C4-2B (cell line): ENCODE measurements around the gene EIF4E1B.

ENCODE experiments used
- H3K27ac ChIP-seq: fragments of 450-650 bp; 2 replicates; pipeline ENCODE4 v1.5.1; 2017
- ZFX ChIP-seq: fragments of 450-650 bp; IDR thresholded peaks from 2 replicates; pipeline ENCODE4 v1.6.1; 2017
- TF ChIP-seq, protein P1 (sequence below): fragments of 450-650 bp; conservative IDR thresholded peaks from 2 replicates; pipeline ENCODE4 v1.5.1; 2017; ENCODE audit warnings: mild to moderate bottlenecking

EIF4E1B gene

DNA sequence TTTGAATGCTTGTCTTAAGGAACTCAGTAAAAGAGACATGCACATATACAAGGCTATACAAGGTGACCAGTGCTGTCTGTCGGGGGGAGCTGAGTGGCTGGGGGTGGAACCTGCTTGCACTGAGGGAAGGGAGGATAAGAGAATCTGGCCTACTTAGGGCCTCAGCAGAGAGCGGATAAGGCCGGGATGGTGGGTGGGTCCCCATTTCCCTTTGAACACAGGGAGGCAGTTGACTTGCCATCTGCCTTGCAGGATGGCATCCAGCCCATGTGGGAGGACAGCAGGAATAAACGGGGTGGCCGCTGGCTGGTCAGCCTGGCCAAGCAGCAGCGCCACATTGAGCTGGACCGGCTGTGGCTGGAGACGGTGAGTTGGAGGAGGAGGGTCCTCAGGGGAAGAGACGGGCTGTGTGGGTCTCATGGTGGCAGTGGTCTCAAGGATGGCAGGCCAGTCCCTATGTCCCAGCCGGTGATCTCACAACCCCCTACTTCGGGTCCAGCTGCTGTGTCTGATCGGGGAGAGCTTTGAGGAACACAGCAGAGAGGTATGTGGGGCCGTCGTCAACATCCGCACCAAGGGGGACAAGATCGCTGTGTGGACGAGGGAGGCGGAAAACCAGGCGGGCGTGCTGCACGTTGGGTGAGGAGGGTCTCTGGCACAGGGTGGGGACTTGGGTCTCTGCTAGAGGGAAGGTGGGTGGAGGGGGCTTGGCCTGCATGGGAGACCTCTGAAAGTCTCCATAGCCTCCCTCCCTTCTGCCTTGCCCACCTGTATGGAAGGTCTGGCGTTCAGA is 14.6 kb downstream of the EIF4E1B start:
- no peak overlapping the region for H3K27ac ChIP-seq

DNA sequence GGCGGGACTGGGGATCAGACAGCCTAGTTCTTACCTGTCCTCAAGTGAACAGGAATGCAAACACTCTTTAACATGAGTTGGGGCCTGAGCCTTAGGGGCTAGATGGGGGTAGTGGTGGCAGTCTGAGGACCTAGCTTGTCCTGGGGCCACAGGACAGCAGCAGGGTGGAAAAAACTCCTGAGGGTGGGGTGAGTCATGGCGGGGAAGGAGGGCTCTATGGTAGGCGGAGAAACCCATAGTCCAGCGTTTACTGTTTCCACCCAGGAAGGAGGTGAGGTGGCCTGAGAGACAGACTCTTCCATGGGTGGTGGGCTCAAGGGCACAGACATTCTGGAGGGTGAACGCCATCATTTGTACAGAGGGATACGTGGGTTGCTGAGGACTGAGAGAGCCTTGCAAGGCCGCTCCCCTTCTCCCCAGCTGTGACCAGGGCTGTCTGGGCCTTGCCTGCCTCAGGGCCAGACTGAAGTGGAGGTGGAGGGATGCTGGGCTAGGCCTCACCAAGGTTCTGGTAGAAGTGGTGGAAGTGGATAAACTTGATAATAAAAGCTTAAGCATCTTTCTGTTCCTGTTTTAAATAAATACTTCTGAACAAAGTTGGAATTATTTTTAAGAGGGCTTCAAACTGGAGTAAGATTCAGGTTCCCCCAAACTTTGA is 15.7 kb downstream of the EIF4E1B start:
- peak overlapping the region; percentile 70 for H3K27ac ChIP-seq
- TF ChIP-seq, protein P1, sequence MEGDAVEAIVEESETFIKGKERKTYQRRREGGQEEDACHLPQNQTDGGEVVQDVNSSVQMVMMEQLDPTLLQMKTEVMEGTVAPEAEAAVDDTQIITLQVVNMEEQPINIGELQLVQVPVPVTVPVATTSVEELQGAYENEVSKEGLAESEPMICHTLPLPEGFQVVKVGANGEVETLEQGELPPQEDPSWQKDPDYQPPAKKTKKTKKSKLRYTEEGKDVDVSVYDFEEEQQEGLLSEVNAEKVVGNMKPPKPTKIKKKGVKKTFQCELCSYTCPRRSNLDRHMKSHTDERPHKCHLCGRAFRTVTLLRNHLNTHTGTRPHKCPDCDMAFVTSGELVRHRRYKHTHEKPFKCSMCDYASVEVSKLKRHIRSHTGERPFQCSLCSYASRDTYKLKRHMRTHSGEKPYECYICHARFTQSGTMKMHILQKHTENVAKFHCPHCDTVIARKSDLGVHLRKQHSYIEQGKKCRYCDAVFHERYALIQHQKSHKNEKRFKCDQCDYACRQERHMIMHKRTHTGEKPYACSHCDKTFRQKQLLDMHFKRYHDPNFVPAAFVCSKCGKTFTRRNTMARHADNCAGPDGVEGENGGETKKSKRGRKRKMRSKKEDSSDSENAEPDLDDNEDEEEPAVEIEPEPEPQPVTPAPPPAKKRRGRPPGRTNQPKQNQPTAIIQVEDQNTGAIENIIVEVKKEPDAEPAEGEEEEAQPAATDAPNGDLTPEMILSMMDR = no peak
- TF ChIP-seq ZFX = no peak

More for the DNA sequence above, 14.6 kb downstream of the EIF4E1B start:
- TF ChIP-seq ZFX = no peak
- TF ChIP-seq, protein P1 = no peak

DNA sequence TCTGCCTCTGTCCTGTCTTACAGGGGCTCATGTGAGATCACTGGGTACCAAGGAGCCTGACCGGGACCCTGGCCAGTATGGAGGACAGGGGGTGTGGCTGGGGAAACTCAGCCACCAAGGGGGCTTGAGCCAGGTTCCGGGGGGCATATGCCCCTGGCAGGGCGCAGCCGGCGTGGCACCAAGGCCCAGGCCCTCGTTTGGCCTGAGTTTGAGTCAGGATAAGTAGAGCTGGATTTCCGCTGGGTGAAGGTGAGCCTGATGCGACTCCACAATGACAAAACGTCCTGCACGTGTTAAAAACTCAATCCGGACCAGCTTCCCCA is 16.2 kb downstream of the EIF4E1B start:
- peak overlapping the region; percentile 70 for H3K27ac ChIP-seq

DNA sequence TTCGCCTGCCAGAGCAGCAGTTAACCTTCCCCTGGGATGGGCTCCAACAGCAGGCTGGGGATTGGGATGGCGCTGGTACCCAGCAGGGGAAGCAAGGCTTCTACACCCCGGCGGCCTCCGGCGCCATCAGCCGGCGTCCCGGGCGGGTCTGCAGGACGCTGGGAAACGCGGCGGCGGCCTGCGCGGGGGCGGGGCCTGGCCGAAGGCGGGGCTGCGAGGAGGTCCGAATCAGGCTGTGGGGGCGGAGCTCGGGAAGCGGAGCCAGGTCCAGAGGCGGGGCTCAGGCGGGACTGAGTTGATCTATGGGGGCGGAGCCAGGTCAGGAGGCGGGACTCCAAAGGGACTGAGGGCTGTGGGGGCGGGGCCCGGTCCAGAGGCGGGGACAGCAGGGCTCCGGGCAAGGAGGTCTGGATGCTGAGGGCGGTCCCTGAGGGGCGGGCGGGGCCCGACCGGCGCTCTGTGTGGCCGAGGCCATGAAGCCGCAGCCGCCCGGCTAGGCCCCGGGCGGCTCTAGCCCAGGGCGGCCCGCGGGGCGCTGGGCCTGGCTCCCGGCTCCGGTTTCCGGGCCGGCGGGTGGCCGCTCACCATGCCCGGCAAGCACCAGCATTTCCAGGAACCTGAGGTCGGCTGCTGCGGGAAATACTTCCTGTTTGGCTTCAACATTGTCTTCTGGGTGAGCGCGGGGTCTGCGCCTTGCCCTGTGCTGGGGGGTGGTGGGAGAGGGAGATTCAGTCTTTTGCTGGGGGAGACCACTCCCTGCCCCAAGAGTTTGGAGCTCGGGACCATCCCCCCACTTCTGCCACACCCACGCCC is 16.8 kb downstream of the EIF4E1B start, which contains the start of gene TSPAN17:
TSPAN17 (plus strand) TSS at position 455 of the 813 bp plus-strand sequence; CDS start at position 587, 132 bp downstream.
- TF ChIP-seq, protein P1 = no peak
- TF ChIP-seq ZFX = peak; percentile 87; the same call in 1 of the 2 replicates
- H3K27ac ChIP-seq = peak within 1 kb of the TSS; percentile 70

More for the DNA sequence above, 16.2 kb downstream of the EIF4E1B start:
- no peak for TF ChIP-seq ZFX
- TF ChIP-seq, protein P1 = no peak

DNA sequence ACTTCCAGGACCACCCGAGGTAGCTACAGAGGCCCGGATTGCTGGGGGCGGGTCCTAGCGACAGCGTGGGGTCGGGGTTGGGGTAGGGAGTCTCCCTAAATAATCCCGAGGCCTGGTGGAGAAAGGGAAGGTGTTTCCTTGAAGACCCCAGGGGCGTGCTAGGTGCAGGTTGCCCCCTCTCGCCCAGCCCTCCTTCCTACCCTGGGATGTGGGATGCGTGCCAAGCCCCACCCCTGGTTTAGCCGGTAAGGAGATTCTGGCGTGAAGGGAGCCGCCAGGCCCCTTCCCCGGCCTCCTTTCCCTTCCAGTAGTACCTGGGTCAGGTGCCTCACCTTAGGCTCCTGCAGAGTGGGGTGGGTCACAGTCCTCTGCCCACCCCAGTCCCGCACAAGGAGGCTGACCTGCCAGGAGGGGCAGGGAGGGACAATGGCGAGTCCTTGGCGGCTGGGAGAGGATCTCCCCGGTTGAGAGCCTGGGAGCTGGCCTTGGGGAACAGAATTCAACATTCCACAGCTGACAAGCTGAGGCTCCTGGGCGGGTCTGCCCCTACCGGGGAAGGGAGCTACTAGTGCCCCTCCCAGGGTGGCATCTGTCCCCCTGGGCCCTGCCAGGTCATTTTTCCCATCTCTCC is 17.5 kb downstream of the EIF4E1B start:
- TF ChIP-seq, protein P1 = no peak
- TF ChIP-seq ZFX = no peak
- H3K27ac ChIP-seq = peak overlapping the region; percentile 70

DNA sequence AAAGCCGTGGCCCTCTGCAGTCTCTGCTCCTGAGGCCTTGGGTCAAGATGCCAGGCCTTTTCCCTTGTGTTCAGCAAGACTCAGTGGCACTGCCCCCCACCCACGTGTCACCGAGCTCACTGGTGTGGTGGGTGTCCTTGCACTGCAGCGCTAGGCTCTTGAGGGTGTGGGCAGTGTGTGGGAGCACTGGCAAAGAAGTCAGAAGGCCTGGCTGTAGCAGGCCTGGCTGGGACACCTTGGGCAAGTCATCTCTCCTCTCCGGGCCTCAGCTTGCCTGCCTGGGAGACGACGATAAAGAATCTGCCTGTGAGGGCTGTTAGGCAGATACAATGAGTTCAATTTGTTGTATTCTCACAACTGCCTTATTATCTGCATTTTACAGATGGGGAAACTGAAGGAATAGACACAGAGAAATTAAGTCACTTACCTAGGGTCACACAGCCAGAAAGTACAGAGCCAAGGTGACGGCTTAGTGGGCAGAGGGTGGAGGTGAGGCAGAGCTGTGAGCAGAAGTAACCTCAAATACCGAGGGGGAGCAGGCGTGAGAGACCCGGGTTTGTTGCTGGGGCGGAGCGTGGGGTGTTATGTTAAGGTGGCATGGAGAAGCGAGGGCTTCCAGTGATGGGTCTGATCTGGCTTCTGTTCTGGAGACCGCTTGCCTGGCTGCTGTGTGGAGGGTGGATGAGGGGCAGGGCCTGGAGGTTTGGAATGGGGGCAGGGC is 18.2 kb downstream of the EIF4E1B start:
- peak overlapping the region; percentile 70; the same call in 1 of the 2 replicates for H3K27ac ChIP-seq
- TF ChIP-seq, protein P1 = no peak
- no peak for TF ChIP-seq ZFX
